Stomach (tissue), 4 donors: Measurements from ENCODE around the gene RELN.

ENCODE experiments used
- POLR2AphosphoS5 ChIP-seq, 3 donors: sonication (generic); formaldehyde crosslinking; IDR thresholded peaks; one replicate each; pipeline ENCODE4 v1.6.1; 2016; ENCODE audit warnings: antibody characterized with exemption in 3 of 3
- TF ChIP-seq, protein P1 (sequence below), 7 experiments: fragments of 450-650 bp in 4 of 7; fragments of 200-600 bp in 3 of 7; sonication (generic) in 3 of 7; IDR thresholded peaks; one replicate each; pipeline ENCODE4 v1.5.1; 2016 to 2019; ENCODE audit warnings: antibody characterized with exemption in 7 of 7, control low read depth in 2 of 7, mild to moderate bottlenecking in 1 of 7

- TF ChIP-seq, protein P1, sequence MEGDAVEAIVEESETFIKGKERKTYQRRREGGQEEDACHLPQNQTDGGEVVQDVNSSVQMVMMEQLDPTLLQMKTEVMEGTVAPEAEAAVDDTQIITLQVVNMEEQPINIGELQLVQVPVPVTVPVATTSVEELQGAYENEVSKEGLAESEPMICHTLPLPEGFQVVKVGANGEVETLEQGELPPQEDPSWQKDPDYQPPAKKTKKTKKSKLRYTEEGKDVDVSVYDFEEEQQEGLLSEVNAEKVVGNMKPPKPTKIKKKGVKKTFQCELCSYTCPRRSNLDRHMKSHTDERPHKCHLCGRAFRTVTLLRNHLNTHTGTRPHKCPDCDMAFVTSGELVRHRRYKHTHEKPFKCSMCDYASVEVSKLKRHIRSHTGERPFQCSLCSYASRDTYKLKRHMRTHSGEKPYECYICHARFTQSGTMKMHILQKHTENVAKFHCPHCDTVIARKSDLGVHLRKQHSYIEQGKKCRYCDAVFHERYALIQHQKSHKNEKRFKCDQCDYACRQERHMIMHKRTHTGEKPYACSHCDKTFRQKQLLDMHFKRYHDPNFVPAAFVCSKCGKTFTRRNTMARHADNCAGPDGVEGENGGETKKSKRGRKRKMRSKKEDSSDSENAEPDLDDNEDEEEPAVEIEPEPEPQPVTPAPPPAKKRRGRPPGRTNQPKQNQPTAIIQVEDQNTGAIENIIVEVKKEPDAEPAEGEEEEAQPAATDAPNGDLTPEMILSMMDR (IDR thresholded peaks at IDR 0.05): no peak
- TF ChIP-seq POLR2AphosphoS5 (IDR thresholded peaks at IDR 0.05): no peak
Measured at GRCh38 chr7:103622274-103622673, 367.2 kb downstream of the RELN start.
